Choroid plexus epithelial cell (primary cell): Measurements from ENCODE around the gene PTRHD1.

Experiments
- DNase-seq: peaks from one replicate; pipeline ENCODE4 v3.0.0-alpha.2; 2010; ENCODE audit warnings: low read depth
- H3K4me3 ChIP-seq: 2 replicates; pipeline ENCODE4 v1.5.1; 2011; ENCODE audit warnings: low read depth, mild to moderate bottlenecking, control low read depth, low read length, moderate library complexity
- CTCF ChIP-seq: conservative IDR thresholded peaks from 2 replicates; pipeline ENCODE4 v1.5.1; 2011; ENCODE audit warnings: low read depth, mild to moderate bottlenecking, control low read depth, inconsistent platforms, low read length, moderate library complexity

Gene PTRHD1

GRCh38 chr2:24818721-24819167 lies 25.6 kb upstream of the PTRHD1 start:
- peak; percentile 62 for DNase-seq
- TF ChIP-seq CTCF: no peak
- H3K4me3 ChIP-seq: no peak overlapping the region

- no peak for TF ChIP-seq CTCF
- no peak overlapping the region for H3K4me3 ChIP-seq
- DNase-seq: peak; percentile 89
Observed at GRCh38 chr2:24816884-24817283, 23.7 kb upstream of the PTRHD1 start.

- H3K4me3 ChIP-seq: no peak overlapping the region
- DNase-seq: no peak
- TF ChIP-seq CTCF: no peak
Observed at GRCh38 chr2:24816404-24816803, 23.2 kb upstream of the PTRHD1 start.

GRCh38 chr2:24815171-24815570 lies 22.0 kb upstream of the PTRHD1 start:
- DNase-seq: no peak
- H3K4me3 ChIP-seq: no peak overlapping the region
- no peak for TF ChIP-seq CTCF

GRCh38 chr2:24814516-24814915 lies 21.3 kb upstream of the PTRHD1 start:
- no peak for DNase-seq
- no peak overlapping the region for H3K4me3 ChIP-seq
- no peak for TF ChIP-seq CTCF

GRCh38 chr2:24813691-24814137 lies 20.5 kb upstream of the PTRHD1 start:
- H3K4me3 ChIP-seq: no peak overlapping the region
- DNase-seq: no peak
- no peak for TF ChIP-seq CTCF

GRCh38 chr2:24809316-24810007 lies 16.3 kb upstream of the PTRHD1 start:
- DNase-seq: no peak
- H3K4me3 ChIP-seq: no peak overlapping the region
- no peak for TF ChIP-seq CTCF
